SK-N-SH (cell line): ENCODE measurements around the gene AQP5. TPM values are rescaled to one million over a fixed set of nuclear protein-coding genes. Genes with fewer than 3 reads are reported as not detected.

Experiments used
- CTCF ChIA-PET: fragments of 300-600, 350-600 bp; formaldehyde crosslinking; extraction: SDS; loops from one replicate; lab custom pipeline; 2021; lab: Yijun Ruan, JAX
- POLR2A ChIA-PET: fragments of 350-600 bp; sonication (Branson Sonifier 250); formaldehyde crosslinking; extraction: SDS; loops from one replicate; lab custom pipeline; 2020; ENCODE audit warnings: antibody characterized with exemption, inconsistent platforms; lab: Yijun Ruan, JAX
- DNase-seq: peaks from one replicate; pipeline ENCODE4 v3.0.0; 2012
- H2AFZ ChIP-seq: fragments of 200-600 bp; sonication (generic); 2 replicates; pipeline ENCODE4 v1.8.1; 2016; ENCODE audit warnings: antibody characterized with exemption, mild to moderate bottlenecking, low read depth
- H3F3A ChIP-seq: fragments of 200-600 bp; sonication (generic); replicated peaks from 2 replicates; pipeline ENCODE3; 2016; ENCODE audit warnings: antibody characterized with exemption, mild to moderate bottlenecking; ENCODE audit not compliant: insufficient read depth
- H3K27ac ChIP-seq, 2 experiments: fragments of 200-500 bp in 1 of 2; fragments of 200-600 bp in 1 of 2; sonication (Bioruptor generic) in 1 of 2; sonication (generic), shearing (Covaris generic) in 1 of 2; 2 replicates each; pipeline versions ENCODE4 v1.5.1 to v1.6.1; 2014 to 2016; ENCODE audit warnings: low read depth in 2 of 2, inconsistent platforms in 1 of 2, low read length in 1 of 2, mild to moderate bottlenecking in 1 of 2, mixed read lengths in 1 of 2
- H3K27me3 ChIP-seq: fragments of 200-600 bp; sonication (generic), shearing (Covaris generic); 2 replicates; pipeline ENCODE4 v1.6.1; 2016; ENCODE audit warnings: mixed run types; ENCODE audit not compliant: insufficient read depth
- H3K36me3 ChIP-seq, 2 experiments: fragments of 200-500 bp in 1 of 2; fragments of 200-600 bp in 1 of 2; sonication (Bioruptor generic) in 1 of 2; sonication (generic) in 1 of 2; replicated peaks in 1 of 2; 2 replicates each; pipeline versions ENCODE3 to v1.5.1; 2014 to 2016; ENCODE audit warnings: low read length in 1 of 2, mild to moderate bottlenecking in 1 of 2; ENCODE audit not compliant: insufficient read depth in 2 of 2, control insufficient read depth in 1 of 2
- H3K4me1 ChIP-seq, 2 experiments: fragments of 200-500 bp in 1 of 2; fragments of 200-600 bp in 1 of 2; sonication (Bioruptor generic) in 1 of 2; sonication (generic), shearing (Covaris generic) in 1 of 2; 2 replicates each; pipeline versions ENCODE4 v1.5.1 to v1.6.1; 2014 to 2016; ENCODE audit warnings: low read depth in 1 of 2, low read length in 1 of 2, mixed run types in 1 of 2; ENCODE audit not compliant: insufficient read depth in 2 of 2, control insufficient read depth in 1 of 2
- H3K4me2 ChIP-seq: fragments of 200-600 bp; sonication (generic), shearing (Covaris generic); 2 replicates; pipeline ENCODE4 v1.6.1; 2017; ENCODE audit warnings: mixed run types
- H3K4me3 ChIP-seq, 2 experiments: fragments of 200-500 bp in 1 of 2; fragments of 200-600 bp in 1 of 2; sonication (Bioruptor generic) in 1 of 2; sonication (generic), shearing (Covaris generic) in 1 of 2; 2 replicates each; pipeline versions ENCODE4 v1.5.1 to v1.8.1; 2014 to 2016; ENCODE audit warnings: low read depth in 2 of 2, inconsistent platforms in 1 of 2, low read length in 1 of 2, mild to moderate bottlenecking in 1 of 2, mixed read lengths in 1 of 2, moderate library complexity in 1 of 2
- H3K79me2 ChIP-seq: fragments of 200-600 bp; sonication (generic); 2 replicates; pipeline ENCODE4 v1.8.1; 2017; ENCODE audit warnings: mild to moderate bottlenecking; ENCODE audit not compliant: insufficient read depth
- H3K9ac ChIP-seq: fragments of 200-600 bp; sonication (generic); 2 replicates; pipeline ENCODE4 v1.6.1; 2017; ENCODE audit warnings: mixed run types
- H3K9me2 ChIP-seq: fragments of 200-600 bp; sonication (generic); 2 replicates; pipeline ENCODE4 v1.6.1; 2017; ENCODE audit warnings: mixed run types
- H3K9me3 ChIP-seq: fragments of 200-600 bp; sonication (generic); 2 replicates; pipeline ENCODE4 v1.6.1; 2017; ENCODE audit warnings: mixed run types, mild to moderate bottlenecking, moderate library complexity
- H4K20me1 ChIP-seq: fragments of 200-600 bp; sonication (generic); 2 replicates; pipeline ENCODE4 v1.6.1; 2017; ENCODE audit warnings: mild to moderate bottlenecking, mixed run types; ENCODE audit not compliant: insufficient read depth
- CHD2 ChIP-seq: fragments of 150-350 bp; IDR thresholded peaks from 2 replicates; pipeline ENCODE4 v1.6.1; 2018; ENCODE audit warnings: low read length; ENCODE audit not compliant: partially characterized antibody
- EP300 ChIP-seq, 2 experiments: IDR thresholded peaks; 2 replicates each; pipeline versions ENCODE4 v1.4.0 to v1.6.1; 2012; ENCODE audit warnings: borderline replicate concordance in 1 of 2, low read depth in 1 of 2, low read length in 1 of 2
- FOSL2 ChIP-seq: IDR thresholded peaks from 2 replicates; pipeline ENCODE4 v1.4.0; 2012; ENCODE audit warnings: low read depth, mild to moderate bottlenecking, moderate library complexity, borderline replicate concordance
- GABPA ChIP-seq: IDR thresholded peaks from 2 replicates; pipeline ENCODE4 v1.4.0; 2012; ENCODE audit warnings: low read depth, mild to moderate bottlenecking
- GATA2 ChIP-seq: sonication (generic); formaldehyde crosslinking; IDR thresholded peaks from 2 replicates; pipeline ENCODE4 v1.5.0; 2020; ENCODE audit warnings: mild to moderate bottlenecking, missing genetic modification reagents
- MAX ChIP-seq: IDR thresholded peaks from 2 replicates; pipeline ENCODE4 v1.4.0; 2012; ENCODE audit warnings: low read depth
- NFIC ChIP-seq: IDR thresholded peaks from 2 replicates; pipeline ENCODE4 v1.4.0; 2012; ENCODE audit warnings: borderline replicate concordance
- POLR2AphosphoS5 ChIP-seq: IDR thresholded peaks from 2 replicates; pipeline ENCODE4 v1.6.1; 2012; ENCODE audit warnings: low read depth, low read length
- RCOR1 ChIP-seq: fragments of 150-350 bp; IDR thresholded peaks from 2 replicates; pipeline ENCODE4 v1.6.1; 2017; ENCODE audit warnings: antibody characterized with exemption, low read length
- RFX5 ChIP-seq: IDR thresholded peaks from 2 replicates; pipeline ENCODE4 v1.6.1; 2012; ENCODE audit warnings: mild to moderate bottlenecking, improper control_type of control experiment, low read length
- TCF12 ChIP-seq: IDR thresholded peaks from 2 replicates; pipeline ENCODE4 v1.4.0; 2012
- USF1 ChIP-seq: IDR thresholded peaks from 2 replicates; pipeline ENCODE4 v1.4.0; 2012; ENCODE audit warnings: low read depth, borderline replicate concordance
- WGBS: methylation state at CpG from one replicate; pipeline ENCODE4 v1.1.6; 2017; ENCODE audit warnings: low lambda C conversion rate; 5-methylcytosine and 5-hydroxymethylcytosine counted together
- polyA plus RNA-seq, 3 experiments: library from polyadenylated mRNA; depleted of rRNA; stranded (reverse); fragments of >200 nt; gene quantifications; 2 replicates each; pipeline ENCODE4 v1.2.3, GENCODE V29; 2012

The AQP5 gene
- polyA plus RNA-seq, 1 of the 3 experiments (the other 2 are of a cell fraction): 0.10 TPM

GRCh38 chr12:49979791-49980190 is 18.1 kb downstream of the AQP5 start:
- no peak overlapping the region for H2AFZ ChIP-seq
- H3K27me3 ChIP-seq: no peaks in the 10 kb centered on the region
- no peaks in the 10 kb centered on the region for H3K9me3 ChIP-seq
- TF ChIP-seq FOSL2 (no peak), RCOR1 (peak; percentile 43; the same call in 1 of the 2 replicates), NFIC (no peak)
- no peaks in the 10 kb centered on the region for H3K36me3 ChIP-seq
- no peaks in the 10 kb centered on the region for H3K79me2 ChIP-seq
- ChIA-PET POLR2A (interaction anchor here (0.9 to 1.9 kb wide), 2 partner anchors 37 to 111 kb away, joined by 4 to 5 read pairs; no protein-coding TSS in a partner anchor), CTCF (interaction anchor here (1.1 to 12.7 kb wide), 10 partner anchors 11 to 112 kb away, joined by 3 to 176 read pairs (median 20); no protein-coding TSS in a partner anchor)
- no peak overlapping the region for H3K9ac ChIP-seq
- no peaks in the 10 kb centered on the region for H4K20me1 ChIP-seq
- H3K9me2 ChIP-seq: no peaks in the 10 kb centered on the region
- H3K4me2 ChIP-seq: no peak overlapping the region
- DNase-seq: peak; percentile 9
- no peak overlapping the region for H3K4me3 ChIP-seq
- peaks cover 14 to 83% of the 10 kb centered on the region in 2 experiments for H3K4me1 ChIP-seq
- peaks cover 21% of the 10 kb centered on the region for H3F3A ChIP-seq
- WGBS: 90% methylated on average over 3 of the region's 3 CpGs
- peak overlapping the region in 1 of 2 experiments; percentile 98; a peak in 2 of 4 replicates for H3K27ac ChIP-seq

GRCh38 chr12:49980501-49981349 is 19.1 kb downstream of the AQP5 start:
- peaks cover 20 to 83% of the 10 kb centered on the region in 2 experiments for H3K4me1 ChIP-seq
- H3K4me2 ChIP-seq: no peak overlapping the region
- DNase-seq: peak; percentile 30
- H3K36me3 ChIP-seq: peaks cover 0 to 5% of the 10 kb centered on the region in 2 experiments
- 80% methylated on average over 10 of the region's 10 CpGs for WGBS
- peaks cover 29% of the 10 kb centered on the region for H3F3A ChIP-seq
- H3K79me2 ChIP-seq: no peaks in the 10 kb centered on the region
- no peak for TF ChIP-seq RFX5
- no peak for TF ChIP-seq MAX
- no peak for TF ChIP-seq USF1
- TF ChIP-seq POLR2AphosphoS5: no peak
- TF ChIP-seq FOSL2: no peak
- TF ChIP-seq CHD2: peak; percentile 71
- TF ChIP-seq EP300 (IDR thresholded peaks at IDR 0.05; ENCODE audit: borderline replicate concordance in 1 of 2, low read depth in 1 of 2, low read length in 1 of 2): peak in 1 of 2 experiments; percentile 47; a peak in 1 of 4 replicates
- peak; percentile 68 for TF ChIP-seq GATA2 (CRISPR knock-in tag)
- TF ChIP-seq GABPA: no peak
- TF ChIP-seq TCF12: 0 out of 2 replicates have a peak, but pooled peaks have one; percentile 3
- TF ChIP-seq, all 33 proteins: peak for 4
- no peaks in the 10 kb centered on the region for H4K20me1 ChIP-seq
- H3K27ac ChIP-seq: peak overlapping the region in 1 of 2 experiments; percentile 98; a peak in 2 of 4 replicates
- CTCF ChIA-PET: interaction anchor here (0.8 to 12.7 kb wide), 17 partner anchors 8 to 130 kb away, joined by 3 to 176 read pairs (median 6); partner anchors contain the start of genes AQP6 and RACGAP1
- H3K27me3 ChIP-seq: no peaks in the 10 kb centered on the region
- H3K9me3 ChIP-seq: no peaks in the 10 kb centered on the region
- H2AFZ ChIP-seq: no peak overlapping the region
- no peaks in the 10 kb centered on the region for H3K9me2 ChIP-seq
- POLR2A ChIA-PET: interaction anchor here (0.7 to 1.9 kb wide), 3 partner anchors 14 to 104 kb away, joined by 3 to 5 read pairs (median 3); partner anchors contain the start of gene SMARCD1
- H3K4me3 ChIP-seq: no peak overlapping the region
- H3K9ac ChIP-seq: no peak overlapping the region
